ENCODE results near the gene IRS2. TPM values are rescaled to one million over a fixed set of nuclear protein-coding genes. Genes with fewer than 3 reads are reported as not detected.

The IRS2 gene
- total RNA-seq, 1 donor from 2014 or later = 1.7 TPM

DNA sequence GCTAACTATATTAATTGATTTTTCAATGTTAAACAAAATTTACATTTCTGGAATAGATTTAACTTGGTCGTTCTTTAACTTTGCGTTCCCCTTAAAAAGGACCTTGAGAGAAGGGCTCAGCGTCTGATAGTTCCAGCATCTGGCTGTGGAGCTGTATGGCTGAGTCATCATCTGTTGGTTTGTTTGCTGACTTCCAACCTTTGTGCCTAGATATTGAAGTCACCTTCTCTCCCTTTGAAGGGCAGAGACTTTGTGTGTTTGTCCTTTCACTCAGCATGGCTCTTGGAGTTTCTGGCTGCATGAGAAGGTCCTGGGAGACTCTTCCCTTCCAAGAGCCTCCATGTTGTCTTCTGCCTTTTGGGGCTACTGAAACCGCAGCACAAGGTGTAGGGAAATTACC lies 16.6 kb upstream of the IRS2 start:
- DNase-seq = no peak

GRCh38 chr13:109795011-109795410 lies 8.6 kb upstream of the IRS2 start:
- no peak for DNase-seq

GRCh38 chr13:109794095-109794494 lies 7.7 kb upstream of the IRS2 start:
- no peak for DNase-seq

DNA sequence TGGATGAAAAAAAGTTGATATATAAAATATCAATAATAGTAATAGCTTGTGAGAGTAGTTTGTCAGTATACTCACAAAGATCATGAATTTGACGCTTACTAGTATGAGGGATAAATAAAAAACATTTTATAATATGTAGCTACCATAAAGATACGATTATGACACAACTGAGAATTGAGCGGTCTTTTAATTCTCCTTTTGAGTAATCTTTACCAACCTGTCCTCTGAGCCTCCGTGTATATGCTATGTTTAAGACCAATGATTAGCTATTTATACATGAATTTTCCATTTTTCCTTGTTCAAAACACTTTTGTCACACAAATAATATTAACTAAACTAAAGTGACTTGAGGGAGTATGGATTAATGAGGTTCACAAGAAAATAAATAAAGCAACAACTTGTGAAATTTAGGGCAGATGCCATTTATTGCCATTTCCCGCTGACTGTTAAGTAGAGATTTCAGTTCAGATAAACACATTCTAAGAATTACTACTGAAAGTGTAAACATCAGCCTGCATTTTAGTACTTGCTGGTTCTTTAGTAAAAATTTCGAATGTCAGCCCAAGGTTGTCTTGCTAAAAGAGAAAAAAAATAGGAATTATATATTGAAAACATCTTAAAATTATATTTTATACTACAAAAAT lies 6.2 kb upstream of the IRS2 start:
- DNase-seq = no peak

DNA sequence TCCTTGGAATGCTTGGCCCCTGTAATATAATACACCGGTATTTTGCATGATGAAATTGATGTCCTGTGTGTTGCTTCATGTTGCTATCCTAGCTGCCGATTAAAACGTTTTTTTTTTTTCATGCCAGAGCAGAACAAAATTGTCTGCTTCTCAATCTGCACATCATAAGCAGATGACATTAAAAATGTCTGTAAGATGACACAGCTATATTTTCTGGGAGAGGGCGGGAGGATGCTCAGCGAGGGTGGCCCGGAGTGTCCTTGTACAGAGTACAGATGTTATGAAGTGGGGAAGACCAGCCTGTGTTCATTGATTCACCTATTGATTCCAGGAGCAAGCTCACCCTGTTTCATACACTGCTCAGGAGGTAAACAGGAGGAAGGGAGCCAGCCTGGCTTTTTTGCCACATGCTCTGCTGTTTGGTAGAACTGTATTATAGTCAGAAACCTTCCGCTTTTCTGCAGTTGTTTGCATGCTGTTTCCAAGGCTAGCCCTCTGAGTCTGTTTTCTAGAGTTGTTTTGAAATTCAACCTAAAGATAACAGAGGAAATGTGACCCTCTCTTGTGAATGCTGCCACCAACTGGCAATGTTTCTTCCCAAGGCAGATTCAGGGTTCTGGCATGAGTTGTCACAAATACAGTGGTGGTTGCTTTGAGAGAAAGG lies 4.7 kb upstream of the IRS2 start:
- peak; percentile 30 for DNase-seq

GRCh38 chr13:109790086-109790485 lies 3.7 kb upstream of the IRS2 start:
- DNase-seq = no peak

GRCh38 chr13:109789262-109789661 lies 2.9 kb upstream of the IRS2 start:
- no peak for DNase-seq

DNA sequence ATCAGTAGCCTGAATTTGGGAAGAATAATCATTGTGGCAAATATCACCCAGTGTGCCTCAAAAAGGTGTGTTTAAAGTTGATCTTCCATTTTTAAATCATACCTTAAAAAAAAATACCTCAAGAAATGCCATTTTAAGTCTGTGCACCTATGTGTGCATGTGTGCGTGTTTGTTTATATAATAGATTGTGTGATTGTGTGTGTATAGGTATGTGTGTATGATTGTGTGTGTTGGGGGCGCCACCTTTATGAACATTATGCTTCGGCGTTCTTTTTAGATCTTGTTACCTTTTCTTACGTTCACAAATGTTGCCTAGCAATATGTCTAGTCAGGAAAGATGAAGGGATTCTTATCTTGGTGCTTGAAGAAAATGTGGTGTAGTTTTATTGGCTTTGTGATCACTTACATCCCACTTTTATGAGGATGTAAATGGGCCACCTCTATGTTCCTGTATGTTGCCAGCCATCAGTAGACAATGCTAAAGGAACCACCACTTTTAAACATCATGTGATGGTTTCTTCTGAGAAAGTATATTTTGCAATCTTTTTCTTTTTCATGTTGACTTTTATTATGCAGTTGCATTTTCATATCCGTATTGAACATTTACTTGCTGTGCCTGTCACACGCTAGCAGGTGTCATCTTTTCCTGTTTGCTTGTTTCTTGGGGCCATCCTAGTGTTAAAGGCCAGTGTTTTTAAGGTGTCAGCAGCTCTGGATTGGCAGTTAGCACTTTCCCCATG lies 2.2 kb upstream of the IRS2 start:
- DNase-seq = no peak

DNA sequence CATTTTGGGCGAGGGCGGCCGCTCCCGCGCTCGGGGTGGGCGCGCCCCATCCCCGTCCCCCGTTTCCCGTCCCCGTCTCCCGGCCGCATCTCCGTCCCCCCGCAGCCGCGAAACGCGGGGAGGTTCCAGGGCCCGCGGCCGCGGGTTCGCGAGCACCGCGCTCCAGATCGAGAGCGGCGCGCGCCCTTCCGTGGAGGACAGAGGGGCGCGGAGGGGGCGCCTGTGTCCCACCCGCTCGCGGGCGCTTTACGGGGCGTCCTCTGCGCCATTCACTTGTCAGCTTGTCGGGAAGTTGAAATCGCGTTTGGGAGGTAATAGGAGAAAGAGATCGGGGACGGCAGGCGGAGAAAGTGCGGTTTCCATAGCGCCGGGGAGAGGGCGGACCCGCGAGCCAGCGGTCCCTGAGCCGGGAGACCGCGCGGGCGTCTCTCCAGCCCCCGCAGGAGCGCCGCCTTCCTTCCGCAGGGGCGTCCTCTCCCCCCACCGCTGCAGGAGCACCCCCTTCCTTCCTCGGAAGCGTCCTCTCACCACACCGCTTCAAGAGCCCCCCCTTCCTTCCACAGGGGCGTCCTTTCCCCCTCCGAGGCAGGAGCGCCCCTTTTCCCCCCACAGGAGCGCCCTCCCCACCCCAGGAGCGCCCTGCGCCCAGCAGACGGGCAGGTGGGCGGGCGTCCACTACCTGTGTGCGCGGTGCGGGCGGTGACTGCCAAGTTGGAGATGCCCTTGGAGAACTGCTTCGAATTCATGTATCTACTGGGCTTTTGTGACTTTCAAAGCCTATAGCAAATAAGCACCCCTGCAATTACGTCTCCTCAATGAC lies 962 bp upstream of the IRS2 start:
- peak; percentile 32 for DNase-seq

DNA sequence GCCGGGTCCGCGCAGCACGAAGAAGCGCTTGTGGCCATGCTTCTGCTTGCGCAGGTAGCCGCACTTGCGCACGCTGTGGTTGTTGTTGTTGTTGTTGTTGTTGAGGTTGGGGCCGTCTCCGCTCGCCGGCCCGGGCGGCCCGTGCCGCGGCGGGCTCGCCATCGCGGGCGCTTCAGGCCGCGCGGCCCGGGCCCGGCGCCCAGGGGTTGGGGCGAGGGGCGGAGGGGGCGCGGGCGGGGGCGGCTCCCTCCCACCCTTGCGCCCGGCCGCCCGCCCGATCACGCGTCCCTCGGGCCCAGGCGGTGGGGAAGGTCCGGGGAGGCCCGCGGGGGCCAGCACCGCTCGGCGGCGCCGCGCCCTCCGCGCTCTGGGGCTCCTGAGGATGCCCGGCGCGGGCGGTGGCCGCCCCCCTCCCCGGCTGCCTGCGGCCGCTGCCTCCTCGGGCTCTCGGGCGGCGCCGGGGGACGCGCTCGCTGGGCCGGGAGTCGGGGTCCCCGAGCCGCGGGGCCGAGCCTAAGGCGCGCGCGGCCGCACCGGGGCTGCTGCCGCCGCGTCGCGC lies 412 bp downstream of the IRS2 start:
- DNase-seq = no peak

DNA sequence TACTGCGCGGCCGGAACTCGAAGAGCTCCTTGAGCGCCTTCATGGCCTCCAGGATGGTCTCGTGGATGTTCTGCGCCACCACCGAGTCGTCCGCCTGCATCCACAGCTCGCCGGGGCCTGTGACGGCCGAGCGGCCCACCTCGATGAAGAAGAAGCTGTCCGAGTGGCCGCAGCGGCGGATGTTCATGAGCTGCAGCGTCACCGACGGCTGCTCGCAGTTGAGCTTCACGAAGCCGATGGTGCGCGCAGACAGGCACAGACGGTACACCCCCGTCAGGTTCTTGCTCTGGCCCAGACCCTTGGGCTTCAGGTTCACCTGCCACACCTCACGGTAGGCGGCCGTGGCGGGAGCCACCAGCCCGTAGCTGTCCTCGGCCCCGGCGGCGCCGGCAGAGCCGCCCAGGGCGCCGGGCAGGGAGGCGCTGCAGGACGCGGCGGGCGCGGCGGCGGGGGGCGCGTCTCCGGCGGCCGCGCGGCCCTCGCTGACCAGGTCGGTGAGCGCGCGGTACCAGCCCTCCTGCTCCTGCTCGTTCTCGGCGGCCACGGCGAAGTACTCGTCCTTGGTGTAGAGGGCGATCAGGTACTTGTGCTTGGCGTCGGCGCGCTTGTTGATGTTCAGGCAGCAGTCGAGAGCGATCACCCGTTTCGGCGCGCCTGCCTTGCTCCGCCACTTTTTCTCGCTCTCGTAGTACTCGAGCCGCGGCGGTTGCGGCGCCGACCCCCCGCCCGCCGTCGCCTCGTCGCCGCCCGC lies 1.1 kb downstream of the IRS2 start:
- peak; percentile 45 for DNase-seq

DNA sequence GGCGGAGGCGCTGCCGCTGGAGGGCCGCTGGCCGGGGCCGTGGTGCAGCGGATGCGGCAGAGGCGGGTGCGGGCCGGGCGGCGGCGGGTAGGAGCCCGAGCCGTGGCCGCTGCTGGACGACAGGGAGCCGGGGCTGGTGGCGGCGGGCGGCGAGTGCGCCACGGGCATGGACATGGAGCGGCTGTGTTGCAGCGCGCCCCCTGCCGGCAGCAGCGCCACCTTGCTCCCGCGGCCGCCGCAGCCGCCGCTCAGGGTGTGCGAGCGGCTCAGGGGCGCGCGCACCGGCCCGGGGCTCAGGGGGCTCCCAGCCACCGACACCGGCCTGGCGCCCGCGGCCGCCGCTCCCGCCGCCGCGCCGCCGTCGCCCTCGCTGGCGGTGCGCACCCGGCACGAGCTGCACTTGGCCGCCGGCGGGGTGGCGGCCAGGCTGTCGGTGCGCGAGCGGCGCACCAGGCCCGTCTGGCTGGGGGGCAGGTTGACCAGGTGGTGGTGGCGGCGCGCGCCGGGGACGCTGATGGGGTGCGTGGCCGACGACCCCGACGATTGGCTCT lies 1.7 kb downstream of the IRS2 start:
- DNase-seq = peak; percentile 84

DNA sequence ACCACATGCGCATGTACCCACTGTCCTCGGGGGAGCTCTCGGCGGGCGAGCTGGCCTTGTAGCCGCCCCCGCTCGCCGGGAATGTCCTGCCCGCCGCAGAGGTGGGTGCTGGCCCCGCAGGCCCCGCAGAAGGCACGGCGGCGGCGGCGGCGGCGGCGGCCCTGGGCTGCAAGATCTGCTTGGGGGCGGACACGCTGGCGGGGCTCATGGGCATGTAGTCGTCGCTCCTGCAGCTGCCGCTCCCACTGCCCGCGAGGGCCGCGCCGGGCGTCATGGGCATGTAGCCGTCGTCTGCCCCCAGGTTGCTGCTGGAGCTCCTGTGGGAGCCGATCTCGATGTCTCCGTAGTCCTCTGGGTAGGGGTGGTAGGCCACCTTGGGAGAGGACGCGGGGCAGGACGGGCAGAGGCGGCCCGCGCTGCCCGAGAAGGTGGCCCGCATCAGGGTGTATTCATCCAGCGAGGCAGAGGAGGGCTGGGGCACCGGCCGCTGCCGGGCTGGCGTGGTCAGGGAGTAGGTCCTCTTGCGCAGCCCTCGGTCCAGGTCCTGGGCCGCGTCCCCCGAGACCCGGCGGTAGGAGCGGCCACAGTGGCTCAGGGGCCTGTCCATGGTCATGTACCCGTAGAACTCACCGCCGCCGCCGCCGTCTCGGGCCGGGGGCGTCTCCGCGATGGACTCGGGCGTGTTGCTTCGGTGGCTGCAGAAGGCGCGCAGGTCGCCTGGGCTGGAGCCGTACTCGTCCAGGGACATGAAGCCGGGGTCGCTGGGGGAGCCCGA lies 2.4 kb downstream of the IRS2 start:
- no peak for DNase-seq

GRCh38 chr13:109783447-109783814 lies 3.0 kb downstream of the IRS2 start:
- DNase-seq = no peak

GRCh38 chr13:109782823-109783431 lies 3.5 kb downstream of the IRS2 start:
- no peak for DNase-seq

GRCh38 chr13:109782066-109782822 lies 4.1 kb downstream of the IRS2 start:
- no peak for DNase-seq

GRCh38 chr13:109781384-109782065 lies 4.9 kb downstream of the IRS2 start:
- no peak for DNase-seq

DNA sequence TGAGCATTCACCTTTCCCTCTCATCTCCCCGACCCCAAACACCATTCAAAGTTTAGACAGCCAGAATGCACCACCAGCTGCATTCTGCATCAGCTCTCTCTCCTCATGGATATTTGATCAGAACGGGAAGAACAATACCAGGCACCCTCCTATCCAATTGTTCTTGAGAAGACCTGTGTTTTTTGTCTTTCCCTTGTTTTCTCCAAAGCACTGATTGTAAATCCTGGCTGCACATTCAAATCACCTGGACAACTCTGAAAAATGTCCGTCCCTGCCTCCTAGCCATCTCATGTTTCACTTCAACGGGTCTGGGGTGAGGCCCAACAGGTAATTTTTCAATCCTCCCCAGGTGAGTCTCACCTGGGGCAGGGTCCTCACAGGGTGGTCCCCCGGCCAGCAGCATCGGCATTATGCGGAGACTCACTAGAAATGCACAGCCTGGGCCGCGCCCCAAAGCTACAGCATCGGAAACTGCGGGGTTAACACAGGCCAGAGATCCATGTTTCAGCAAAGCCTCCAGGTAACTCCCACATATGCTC lies 5.5 kb downstream of the IRS2 start:
- DNase-seq = no peak
